H1 (cell line): ENCODE data around the gene NAT10.

Experiments
- CEBPB ChIP-seq: IDR thresholded peaks from 2 replicates; pipeline ENCODE4 v1.6.1; 2012; ENCODE audit warnings: low read depth, low read length
- CHD2 ChIP-seq: IDR thresholded peaks from 2 replicates; pipeline ENCODE4 v1.6.1; 2012; ENCODE audit warnings: low read length, improper control_type of control experiment
- PHF8 ChIP-seq: fragments of 200-600 bp; sonication (generic); conservative IDR thresholded peaks from 2 replicates; pipeline ENCODE4 v1.7.1; 2012; ENCODE audit warnings: low read depth, mild to moderate bottlenecking, inconsistent platforms, low read length, moderate library complexity
- POLR2A ChIP-seq, 2 experiments: IDR thresholded peaks; 1 replicate in 1 of 2; 2 replicates in 1 of 2; pipeline ENCODE4 v1.6.1; 2011; ENCODE audit warnings: low read depth in 2 of 2, low read length in 2 of 2, mild to moderate bottlenecking in 2 of 2; ENCODE audit errors: control extremely low read depth in 1 of 2

- TF ChIP-seq CHD2 (no peak), POLR2A (IDR thresholded peaks at IDR 0.05; ENCODE audit: control extremely low read depth in 1 of 2, low read depth in 2 of 2, low read length in 2 of 2) (no peak), CEBPB (no peak), PHF8 (no peak)
Observed at GRCh38 chr11:34136420-34136819, 31.0 kb downstream of the NAT10 start.
